Measurements from ENCODE around the gene ATCAY.
"Not testable (repeated sequence)": the region's sequence is repeated elsewhere in the genome, so short reads cannot be mapped to it uniquely, and the experiment has no call there.

ATCAY gene

DNA sequence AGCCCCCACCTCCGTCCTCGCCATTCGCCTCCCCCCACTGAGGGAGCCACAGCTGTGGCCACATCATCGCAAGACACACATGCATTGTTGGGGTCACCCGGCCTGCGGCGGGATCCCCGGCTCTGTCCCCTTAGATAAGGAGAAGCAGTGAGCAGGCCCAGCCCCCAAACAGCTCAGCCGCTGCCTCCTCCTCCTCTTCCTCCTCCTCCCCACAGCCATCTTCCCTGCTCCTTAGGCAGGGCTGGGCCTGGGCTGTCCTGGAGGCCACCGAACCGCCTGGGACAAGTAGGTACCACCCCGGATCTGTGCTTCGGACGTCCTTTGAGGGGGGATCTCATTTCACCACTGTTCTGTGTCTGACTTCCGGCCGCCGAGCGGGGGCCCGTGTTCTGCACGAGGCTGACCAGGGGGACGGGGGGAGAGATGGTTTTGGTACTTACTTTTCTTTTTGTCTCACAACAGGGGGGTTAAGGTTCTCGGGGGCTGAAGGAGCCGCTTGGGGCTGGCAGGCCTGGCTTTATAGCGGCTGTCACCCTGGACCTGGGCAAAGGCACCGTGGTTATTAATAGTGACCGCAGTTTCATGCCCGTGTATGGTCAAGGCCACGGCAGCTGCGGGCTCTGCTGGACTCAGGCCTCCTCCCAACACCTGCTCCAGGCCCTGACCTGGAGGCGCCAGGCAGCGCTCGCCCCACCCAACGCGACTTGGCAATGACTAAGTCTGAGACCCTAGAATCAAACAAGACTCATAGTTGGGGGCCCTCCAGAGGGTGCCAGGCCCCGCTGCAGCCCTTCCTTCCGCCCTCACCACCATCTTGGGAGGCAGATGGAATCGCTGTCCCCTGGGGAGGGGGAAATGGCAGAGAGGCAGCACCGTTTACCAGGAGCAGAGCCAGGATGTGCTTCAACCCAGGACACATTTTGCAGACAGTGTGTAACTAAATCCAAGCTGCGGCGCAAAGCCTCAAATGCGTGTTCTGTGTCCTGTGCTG, 70.7 kb downstream of the ATCAY start:
- DNase-seq, result no peak

DNA sequence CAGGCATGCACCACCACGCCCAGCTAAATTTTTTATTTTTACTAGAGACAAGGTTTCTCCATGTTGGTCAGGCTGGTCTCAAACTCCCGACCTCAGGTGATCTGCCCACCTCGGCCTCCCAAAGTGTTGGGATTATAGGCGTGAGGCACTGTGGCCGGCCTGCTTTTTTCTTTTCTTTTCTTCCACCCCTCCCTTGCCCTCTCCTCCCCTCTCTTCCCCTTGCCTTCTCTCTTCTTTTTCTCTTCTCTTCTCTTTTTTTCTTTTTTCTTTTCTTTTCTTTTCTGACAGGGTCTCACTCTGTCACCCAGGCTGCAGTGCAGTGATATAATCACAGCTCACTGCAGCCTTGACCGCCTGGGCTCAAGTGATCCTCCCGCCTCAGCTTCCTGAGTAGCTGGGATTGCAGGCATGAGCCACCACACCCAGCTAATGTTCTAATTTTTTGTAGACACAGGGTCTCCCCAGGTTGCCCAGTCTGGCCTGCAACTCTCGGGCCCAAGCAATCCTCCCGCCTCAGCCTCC, 72.3 kb downstream of the ATCAY start:
- not testable (repeated sequence) for DNase-seq

DNA sequence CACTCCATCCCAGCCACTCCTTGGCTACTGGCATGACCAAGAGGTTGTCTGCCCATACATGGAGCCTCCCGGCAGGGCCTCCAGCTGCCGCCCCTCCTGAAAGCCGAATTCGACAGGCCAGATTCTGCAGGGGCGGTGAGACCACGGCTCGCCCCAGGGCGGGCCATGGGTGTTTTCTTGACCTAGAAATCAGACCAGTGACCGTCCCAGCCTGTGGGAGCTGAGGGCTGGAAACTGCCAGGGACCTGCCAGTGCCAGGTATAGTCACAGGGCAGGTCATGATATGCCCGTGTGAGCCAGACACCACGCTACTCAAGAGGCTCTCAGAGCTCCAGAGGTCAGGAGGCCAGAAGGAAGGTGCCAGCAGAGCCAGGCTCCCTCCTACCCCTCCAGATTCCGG, 73.6 kb downstream of the ATCAY start:
- DNase-seq, result no peak

DNA sequence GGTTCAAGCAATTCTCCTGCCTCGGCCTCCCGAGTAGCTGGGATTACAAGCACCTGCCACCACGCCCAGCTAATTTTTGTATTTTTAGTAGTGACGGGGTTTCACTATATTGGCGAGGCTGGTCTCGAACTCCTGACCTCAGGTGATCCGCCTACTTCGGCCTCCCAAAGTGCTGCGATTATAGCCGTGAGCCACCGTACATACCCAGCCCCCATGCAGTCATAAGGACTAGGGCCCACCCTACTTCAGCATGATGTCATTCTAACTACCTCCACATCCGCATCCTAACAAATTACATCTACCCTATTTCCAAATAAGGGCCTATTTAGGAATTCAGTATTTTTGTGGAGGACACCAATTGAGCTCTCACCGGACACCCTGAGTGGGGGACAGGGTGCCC, 74.8 kb downstream of the ATCAY start:
- DNase-seq, result not testable (repeated sequence)

DNA sequence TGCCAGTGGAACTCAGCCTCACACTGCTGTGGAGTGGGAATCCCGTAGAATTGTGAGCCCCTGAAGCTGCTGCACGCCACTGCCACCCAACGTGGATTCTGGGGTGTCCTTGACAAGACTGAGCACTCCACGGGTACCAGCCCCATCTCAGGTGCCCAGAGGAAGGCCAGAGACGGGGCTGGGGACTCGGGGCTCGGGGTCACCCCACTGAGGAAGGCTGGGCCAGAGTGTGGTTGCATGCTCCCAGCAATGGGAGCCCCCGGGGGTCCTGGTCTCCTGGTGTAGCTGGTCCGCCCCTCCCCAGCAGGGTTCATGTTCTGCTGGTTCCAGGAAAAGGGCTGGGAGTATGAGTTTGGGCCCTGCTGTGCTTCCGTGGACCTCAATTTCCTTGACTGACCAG, 75.2 kb downstream of the ATCAY start:
- no peak for DNase-seq

DNA sequence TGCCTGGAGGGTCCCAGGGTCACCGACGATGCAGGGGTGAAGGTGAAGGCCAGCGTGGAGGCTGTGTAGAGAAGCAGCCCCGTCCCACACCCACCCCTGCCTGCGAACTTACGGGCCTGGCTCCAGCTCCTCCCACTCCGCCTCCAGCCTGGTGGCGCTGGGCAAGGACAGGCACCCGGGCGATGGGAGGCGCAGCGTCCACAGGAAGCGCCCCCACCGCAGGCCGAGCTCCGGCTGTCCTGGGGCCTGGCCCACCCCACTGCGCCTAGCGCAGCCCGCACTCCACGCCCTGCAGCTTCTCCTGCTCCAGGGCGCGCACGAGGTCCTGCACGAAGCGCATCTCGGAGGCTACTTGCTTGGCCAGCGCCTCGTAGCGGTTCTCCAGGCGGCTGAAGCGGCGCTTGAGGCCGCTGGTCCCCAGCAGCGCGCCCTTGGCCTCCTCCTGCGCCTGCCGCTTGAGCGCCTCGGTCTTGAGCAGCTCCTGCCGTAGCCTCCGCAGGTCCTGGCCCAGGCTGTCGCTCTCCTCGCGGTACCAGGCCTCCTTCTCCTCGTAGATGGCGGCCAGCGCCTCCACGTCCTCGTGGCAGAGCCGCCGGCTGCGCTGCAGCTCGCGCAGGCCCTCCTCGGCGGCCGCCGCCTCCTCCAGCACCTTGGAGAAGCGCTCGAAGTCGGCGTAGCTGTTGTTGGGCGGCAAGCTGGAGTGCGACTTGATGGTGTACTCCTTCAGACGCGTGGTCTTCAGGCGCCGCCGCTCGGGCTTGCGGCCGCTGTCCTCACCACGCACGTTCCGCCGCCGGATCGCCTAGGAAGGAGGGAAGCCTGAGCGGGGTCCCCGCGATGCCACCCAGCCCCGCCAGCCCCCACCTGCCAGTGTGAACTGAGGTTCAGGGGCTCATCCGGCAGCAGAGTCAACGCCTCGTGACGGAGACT, 78.6 kb downstream of the ATCAY start:
- DNase-seq, result no peak

DNA sequence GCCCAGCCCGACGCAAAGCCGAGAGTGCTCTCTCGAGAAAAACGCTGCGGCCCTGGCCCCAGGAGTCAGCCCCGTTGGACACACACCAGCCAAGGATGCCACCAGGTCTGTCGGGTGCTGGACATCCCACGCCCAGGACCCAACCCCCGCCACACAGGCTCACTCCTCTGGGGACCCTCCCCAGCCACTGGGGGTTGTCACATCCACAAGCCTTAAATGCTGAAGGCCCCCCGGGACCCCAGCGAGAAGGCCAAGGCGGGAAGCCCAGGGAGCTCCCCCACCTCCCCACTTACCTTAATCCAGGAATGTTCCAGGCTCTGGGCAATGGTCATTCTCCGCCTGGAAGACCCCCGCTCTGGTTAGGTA, 79.3 kb downstream of the ATCAY start:
- no peak for DNase-seq

DNA sequence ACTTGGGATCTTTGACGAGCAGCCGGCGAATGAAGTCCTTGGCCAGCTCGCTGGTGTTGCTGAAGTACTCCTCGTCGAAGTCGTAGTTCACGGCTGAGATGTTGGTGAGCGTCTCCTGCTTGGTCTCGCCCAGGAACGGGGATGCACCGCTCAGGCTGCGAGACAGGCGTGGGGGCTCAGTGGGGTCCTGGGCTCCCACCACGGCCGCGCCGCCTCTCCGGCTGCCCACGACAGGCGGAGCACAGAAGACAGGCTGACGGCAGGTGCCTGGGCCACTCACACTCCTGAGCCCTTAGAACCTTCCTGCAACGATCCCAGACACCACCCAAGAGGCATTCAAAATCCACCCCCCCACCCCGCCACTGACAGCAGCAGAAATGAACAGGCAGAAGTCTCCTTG, 80.5 kb downstream of the ATCAY start:
- no peak for DNase-seq

DNA sequence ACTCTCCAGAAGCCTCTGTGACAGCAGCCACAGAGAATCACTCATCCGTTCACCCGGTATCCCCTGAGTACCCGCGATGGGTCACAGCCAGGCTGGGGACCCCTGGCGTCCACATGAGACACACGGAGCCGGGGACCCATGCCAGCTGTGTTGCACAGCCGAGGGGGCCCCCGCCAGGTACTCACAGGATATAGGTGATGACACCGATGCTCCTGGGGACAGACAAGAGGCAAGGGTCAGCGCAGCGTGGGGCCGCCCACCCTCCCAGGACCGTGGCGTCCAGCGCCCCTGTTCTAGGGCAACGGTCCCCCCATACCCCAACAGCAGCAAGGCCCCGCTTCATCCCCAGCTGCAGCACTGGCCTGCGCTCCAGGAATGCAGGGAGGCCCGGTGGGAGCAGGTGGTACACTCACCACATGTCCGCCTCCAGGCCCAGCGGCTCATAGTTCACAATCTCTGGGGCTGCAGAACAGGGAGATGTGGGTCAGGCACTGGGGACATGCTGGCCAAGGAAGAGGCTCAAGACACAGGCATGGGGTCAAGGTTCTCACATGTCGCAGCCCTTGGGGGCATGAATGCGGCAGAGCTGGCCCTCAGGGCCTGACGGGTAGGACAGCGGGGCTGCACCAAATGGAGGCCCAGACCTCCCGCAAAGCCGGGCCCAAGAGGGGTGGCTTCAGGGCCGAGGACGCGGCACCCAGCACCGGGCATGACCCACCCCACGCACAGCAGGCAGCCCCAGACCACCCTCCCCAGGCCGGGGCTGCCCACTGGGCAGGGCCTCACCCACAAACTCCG, 83.2 kb downstream of the ATCAY start:
- no peak for DNase-seq

DNA sequence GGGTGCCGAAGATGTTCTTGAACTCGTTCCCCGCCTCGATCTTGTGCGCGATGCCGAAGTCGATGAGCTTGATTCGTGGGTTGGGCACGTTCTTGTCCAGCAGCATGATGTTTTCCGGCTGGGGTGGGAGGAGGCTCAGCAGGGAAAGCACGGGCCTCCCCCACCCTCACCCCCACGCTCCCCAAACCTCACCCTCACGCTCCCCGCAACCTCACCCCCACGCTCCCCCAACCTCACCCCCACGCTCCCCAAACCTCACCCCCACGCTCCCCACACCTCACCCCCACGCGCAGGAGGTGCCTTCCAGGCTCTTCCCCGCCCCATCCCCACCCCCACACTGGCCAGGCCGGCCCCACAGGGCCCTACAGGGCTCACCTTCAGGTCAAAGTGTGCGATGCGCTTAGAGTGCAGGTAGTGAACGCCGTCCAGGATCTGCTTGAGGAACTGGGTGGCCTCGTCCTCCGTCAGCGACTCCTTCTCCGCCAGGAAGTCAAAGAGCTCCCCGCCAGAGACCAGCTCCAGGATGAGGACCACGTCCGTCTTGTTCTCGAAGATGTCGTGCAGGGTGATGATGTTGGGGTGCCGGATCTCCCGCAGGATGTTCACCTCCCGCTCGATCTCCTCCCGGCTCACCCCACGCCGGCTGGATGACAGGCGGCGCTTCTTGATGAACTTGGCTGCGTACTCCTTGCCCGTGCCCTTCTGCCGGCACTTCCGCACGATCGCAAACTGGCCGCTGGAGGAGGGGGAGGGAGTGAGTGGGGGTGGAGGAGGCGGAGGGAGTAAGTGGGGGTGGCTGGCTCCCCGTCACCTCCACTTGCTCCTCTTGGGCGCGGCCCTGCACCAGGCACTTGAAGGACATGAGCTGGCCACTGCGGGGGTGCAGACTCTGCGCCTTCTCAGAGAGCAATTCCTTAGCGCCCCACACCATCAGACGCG, 84.0 kb downstream of the ATCAY start:
- no peak for DNase-seq

DNA sequence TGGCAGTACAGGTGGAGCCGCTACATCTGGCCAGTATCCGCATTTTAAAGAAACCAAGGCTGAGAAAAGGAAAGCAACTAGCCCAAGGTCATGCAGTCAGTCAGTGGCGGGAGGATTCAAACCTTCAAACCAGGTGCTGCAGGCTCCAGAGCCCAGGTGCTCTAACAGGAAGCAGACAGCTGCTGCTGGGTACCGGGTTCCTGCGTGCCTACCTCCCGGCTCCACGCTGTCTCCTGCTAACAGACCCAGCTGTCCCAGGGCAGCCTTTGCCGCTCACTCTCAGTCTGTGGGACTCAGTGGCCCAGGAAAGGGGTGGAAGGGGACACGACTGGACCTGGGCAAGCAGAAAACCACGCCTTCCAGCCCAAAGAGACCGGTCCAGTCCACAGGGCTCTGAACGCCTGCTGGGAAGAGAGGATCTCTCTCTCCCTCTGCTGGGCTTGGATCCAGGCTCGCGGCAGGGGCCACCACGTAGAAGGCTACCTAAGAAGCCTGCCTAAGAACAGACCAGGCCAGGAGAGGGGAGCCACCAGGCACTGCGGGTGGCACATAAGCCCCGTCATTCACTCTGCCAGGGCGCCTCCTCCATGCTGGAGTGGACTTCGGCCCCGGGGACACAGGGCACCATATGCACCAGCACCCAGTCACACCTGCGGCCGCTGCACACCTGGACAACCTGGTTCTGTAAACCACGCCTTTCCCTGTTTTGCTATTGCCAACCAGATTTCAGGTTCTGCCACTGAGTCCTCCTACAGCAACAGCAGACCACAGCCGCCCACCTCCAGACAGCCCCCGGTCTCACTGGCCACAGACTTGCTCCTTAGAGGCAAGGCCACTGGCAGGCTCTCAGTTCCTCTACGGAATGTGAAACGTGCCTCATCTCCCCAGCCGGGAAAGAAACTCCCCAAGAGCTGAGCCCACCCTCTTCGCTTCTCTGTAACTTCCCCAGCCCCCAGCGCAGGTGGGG, 85.8 kb downstream of the ATCAY start:
- no peak for DNase-seq

DNA sequence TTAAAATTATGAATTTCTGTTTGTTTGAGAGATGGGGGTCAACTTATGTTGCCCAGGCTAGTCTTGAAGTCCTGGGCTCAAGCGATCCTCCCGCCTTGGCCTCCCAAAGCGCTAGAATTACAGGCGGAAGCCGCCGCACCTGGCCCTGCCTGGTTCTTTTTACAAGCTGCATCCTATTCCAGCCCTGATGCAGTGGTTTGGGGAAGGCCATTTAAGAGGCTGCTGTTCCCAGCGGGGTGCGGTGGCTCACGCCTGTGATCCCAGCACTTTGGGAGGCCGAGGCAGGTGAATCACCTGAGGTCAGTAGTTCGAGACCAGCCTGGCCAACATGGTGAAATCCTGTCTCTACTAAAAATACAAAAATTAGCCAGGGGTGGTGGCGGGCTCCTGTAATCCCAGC, 87.5 kb downstream of the ATCAY start:
- DNase-seq, result not testable (repeated sequence)

DNA sequence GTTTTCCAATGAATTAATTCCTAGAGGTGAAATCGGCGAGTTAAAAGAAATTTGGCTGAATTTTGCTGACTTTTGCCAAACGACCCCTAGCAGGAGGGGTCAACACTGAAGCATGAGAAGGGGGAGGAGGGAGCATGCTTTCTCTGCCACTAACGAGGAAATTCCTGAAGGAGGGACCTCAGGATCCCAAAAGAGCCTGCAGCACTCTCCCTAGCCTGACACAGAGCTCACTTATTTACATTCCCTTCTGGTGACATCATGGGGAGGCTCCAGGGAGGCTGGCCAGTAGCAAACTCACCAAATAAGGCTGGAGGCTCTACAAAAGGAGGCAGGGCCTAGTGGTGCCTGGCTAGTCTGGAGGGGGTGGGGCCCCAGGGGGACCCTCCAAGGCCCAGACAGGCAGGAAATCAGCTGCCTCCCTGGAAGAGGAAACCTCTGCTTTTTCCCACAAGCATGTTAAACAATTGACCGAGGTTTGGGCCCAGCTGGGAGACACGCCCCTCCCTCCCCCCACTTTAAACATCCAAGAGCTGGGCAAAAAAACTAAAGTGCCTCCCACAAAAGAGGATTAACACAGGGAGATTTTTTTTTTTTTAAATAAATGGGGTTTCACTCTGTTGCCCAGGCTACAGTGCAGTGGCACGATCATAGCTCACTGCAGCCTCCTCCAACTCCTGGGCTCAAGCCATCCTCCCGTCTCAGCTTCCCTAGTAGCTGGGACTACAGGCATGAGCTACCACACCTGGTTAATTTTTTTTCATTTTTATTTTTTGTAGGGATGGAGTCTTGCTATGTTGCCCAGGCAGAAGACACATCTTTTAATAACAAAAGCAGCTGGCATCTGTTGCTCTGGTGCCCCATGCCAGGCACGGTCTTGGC, 88.3 kb downstream of the ATCAY start:
- DNase-seq, result peak; percentile 45

DNA sequence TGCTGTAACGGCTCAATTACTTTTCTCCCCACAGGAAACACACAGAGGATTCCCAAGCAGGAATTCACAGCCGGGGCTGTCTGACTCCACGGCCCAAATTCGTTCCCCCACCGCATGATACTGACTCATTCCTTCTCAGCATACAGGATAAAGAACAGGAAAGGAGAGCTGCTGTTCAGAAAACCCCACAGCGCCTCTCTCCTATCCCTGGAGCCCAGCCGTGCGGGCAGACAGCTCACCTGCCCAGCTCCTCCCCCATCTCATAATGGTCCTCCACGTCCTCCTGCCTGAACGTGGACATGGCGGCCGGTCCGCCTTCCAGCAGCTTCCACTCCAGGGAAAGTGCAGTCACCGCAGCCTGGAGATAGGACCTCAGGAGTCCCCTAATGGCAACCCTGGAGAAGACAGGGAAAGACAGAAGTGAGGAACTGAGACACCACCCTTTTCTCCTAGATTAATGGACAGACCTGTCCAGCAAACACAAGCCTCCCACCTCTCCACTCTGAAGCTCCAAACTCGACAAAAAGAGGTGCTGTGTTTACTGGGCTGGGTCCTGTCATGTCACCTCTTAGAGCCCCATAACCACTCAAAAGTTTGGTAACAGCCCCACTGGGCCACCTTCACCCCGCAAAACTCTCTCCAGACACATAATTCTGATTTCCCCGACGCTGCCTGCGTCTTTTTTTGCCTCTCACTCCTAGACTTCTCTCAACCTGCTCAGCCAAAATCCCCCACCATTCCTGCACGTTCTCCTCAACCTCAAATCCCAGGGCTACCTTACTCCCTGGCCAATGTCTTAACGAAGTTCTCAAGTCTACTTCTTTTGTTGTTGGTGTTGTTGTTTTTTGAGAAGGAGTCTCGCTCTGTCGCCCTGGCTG, 89.2 kb downstream of the ATCAY start:
- no peak for DNase-seq

DNA sequence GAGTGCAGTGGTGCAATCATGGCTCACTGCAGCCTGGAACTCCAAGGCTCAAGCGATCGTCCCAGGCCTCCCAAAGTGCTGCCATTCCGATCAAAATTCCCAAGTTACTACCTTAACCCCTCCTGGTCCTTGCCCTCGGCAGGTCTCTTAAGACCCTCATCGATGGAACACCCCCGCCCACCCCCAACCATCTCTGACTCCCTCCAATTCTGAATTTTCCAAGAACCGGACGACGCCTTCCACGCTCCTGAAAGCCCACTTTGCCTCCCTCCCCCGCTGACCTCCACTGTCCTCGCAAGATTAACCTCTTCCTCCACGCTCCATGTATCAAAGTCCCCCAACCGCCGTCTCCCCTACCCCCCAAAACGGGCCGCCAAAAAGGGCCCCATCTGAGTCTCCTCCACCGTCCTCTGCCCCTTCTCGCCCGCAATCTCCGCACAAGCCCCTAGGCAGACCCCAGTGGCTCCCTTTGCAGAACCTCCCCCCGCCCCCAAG, 89.9 kb downstream of the ATCAY start:
- DNase-seq, result no peak

DNA sequence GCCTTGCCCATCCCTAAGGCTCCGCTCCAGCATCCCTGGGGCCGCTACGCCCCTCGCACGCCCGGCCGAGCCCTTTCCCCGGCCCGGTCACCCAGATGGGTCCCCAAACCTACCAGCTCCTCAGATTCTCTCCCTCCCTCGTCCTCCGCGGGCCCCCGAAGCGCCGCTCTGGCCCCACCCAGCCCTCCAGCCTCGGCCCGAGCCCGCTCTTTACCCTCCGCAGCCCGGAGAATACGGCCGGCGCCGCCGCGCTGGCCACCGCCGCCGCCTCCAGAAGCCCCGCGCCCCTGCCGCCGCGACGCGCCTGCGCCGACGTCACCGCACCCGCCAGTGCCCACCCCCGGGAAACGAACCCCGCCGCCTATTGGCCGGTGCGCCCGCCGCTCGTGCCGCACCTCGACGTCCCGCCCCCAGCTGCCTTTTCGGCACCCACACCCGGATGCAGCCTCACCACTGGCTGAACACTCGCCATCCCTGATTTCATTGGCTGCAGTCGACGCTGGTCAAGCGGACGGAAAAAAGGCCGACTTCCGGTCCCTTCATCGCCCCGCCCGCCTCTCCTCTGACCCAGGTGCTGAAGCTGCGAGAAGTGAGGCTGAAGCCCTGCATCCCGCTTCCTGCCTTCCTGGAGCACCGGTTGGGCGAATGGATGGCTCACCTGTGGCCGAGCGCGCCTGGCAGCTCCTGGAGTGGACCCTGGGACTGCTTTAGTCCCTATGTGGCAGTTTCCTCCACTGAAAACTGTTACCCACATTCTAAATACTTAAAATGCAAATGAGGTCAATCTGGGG, 90.5 kb downstream of the ATCAY start, which contains the start of gene DAPK3:
TSS of gene DAPK3 (minus strand) at position 292 of the 791 bp plus-strand sequence. CDS start 1,364 bp downstream, outside the sequence.
- peak; percentile 97 for DNase-seq

DNA sequence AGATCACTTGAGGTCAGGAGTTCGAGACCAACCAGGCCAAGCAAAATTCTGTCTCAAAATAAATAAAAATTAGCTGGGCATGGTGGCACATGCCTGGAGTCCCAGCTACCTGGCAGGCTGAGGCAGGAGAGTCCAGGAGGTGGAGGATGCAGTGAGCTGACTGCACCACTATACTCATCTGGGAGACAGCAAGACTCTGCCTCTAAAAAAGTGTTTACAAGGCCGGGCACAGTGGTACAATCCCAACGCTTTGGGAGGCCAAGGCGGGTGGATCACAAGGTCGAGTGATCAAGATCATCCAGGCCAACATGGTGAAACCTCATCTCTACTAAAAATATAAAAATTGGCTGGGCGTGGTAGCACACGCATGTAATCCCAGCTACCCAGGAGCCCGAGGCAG, 94.7 kb downstream of the ATCAY start:
- no peak for DNase-seq

Data from DMS153 (cell line).